Activated B cell treated with CpG ODN at 0.5 μM for 24 hours (primary cell): ENCODE measurements around the gene NPAS1. TPM values are rescaled to one million over a fixed set of nuclear protein-coding genes. Genes with fewer than 3 reads are reported as not detected.
"Not testable (repeated sequence)": the region's sequence is repeated elsewhere in the genome, so short reads cannot be mapped to it uniquely, and the experiment has no call there.

Source experiments
- ATAC-seq: fragments of 200-7000 bp; cut with Tn5 transposase; one replicate; pipeline ENCODE4 v1.10.0; 2021; ENCODE audit warnings: low read depth, mild to moderate bottlenecking, moderate library complexity
- CTCF ChIA-PET: fragments of 350-600 bp; sonication (Branson Sonifier 250); formaldehyde crosslinking; loops from one replicate; lab custom pipeline; 2021; ENCODE audit warnings: antibody characterized with exemption; lab: Charles Lee
- POLR2A ChIA-PET: fragments of 350-600 bp; sonication (Branson Sonifier 250); formaldehyde crosslinking; loops from one replicate; lab custom pipeline; 2021; ENCODE audit warnings: antibody characterized with exemption; lab: Charles Lee
- DNase-seq: peaks from one replicate; pipeline ENCODE4 v3.0.0; 2022
- H3K27ac Mint-ChIP-seq: one replicate; pipeline ENCODE4 v1.8.0; 2020; ENCODE audit warnings: mixed read lengths
- H3K27me3 Mint-ChIP-seq: one replicate; pipeline ENCODE4 v1.8.0; 2021; ENCODE audit warnings: mixed read lengths
- H3K36me3 Mint-ChIP-seq: one replicate; pipeline ENCODE4 v1.8.0; 2021; ENCODE audit warnings: low read depth, mixed read lengths
- H3K4me1 Mint-ChIP-seq: one replicate; pipeline ENCODE4 v1.8.0; 2021; ENCODE audit warnings: mixed read lengths
- H3K4me3 Mint-ChIP-seq: one replicate; pipeline ENCODE4 v1.8.0; 2020; ENCODE audit warnings: mild to moderate bottlenecking, mixed read lengths
- H3K9me3 Mint-ChIP-seq: one replicate; pipeline ENCODE4 v1.8.0; 2020; ENCODE audit warnings: mixed read lengths
- CTCF ChIP-seq: fragments of 200-600 bp; IDR thresholded peaks from one replicate; pipeline ENCODE4 v1.8.0; 2022; ENCODE audit warnings: antibody characterized with exemption, mild to moderate bottlenecking
- intact Hi-C: fragments of 100-400 bp; cut with micrococcal nuclease; formaldehyde crosslinking; loops from one replicate; pipeline ENCODE4 v1.15.1; 2024
- total RNA-seq: library from RNA; stranded (reverse); gene quantifications from 2 replicates; pipeline ENCODE4 v1.2.3, GENCODE V29; 2022

Gene NPAS1
- total RNA-seq, 1 donor from 2014 or later = 0.40 TPM

DNA sequence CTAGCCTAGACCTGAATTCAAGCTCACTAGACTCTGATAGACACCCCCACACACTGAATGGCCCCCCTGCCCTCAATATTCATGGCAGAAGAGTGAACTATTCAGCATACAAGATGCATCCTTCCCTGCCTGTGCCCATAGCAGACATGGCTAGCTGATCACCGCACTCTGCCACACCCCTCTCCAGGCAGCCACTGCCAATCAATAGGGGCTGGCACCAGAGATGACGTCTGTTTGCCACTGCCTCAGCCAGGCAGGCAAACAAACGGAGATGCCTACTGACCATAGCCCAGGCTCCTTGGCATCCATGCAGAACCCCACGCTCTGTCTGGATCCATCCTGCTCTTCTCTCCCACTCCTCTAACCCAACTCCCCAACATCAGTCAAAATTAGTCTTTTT is 13.8 kb upstream of the NPAS1 start:
- Mint-ChIP-seq H3K36me3 (peaks cover 10% of the 10 kb centered on the region), H3K27ac (no peak overlapping the region), H3K27me3 (no peaks in the 10 kb centered on the region), H3K4me3 (no peak overlapping the region), H3K9me3 (peaks cover 2% of the 10 kb centered on the region), H3K4me1 (no peaks in the 10 kb centered on the region)
- ATAC-seq (no peak), DNase-seq (no peak)
- no peak for TF ChIP-seq CTCF
- ChIA-PET CTCF (no interaction called here), POLR2A (no interaction called here)
- intact Hi-C loops = no loop called here

DNA sequence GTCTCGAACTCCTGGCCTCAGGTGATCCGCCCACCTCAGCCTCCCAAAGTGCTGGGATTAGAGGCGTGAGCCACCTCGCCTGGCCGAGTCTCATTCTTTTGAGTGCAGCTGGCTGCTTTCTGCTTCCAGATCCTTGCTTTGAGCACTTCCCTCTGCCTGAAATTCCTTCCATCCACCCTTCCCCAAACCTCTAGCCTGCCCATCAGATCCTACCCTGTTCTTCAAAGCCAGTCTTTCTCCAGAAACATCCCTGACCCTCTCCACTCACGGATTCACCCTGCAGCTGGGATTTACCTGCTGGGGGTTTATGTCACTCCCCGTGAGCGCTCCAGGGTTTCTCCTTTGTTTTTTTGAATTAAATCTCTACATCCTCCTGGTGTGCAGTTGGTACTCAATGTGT is 13.1 kb upstream of the NPAS1 start:
- Mint-ChIP-seq H3K9me3 (peaks cover 2% of the 10 kb centered on the region), H3K4me1 (no peaks in the 10 kb centered on the region), H3K36me3 (peaks cover 4% of the 10 kb centered on the region), H3K4me3 (no peak overlapping the region), H3K27me3 (no peaks in the 10 kb centered on the region), H3K27ac (no peak overlapping the region)
- ChIA-PET POLR2A (no interaction called here), CTCF (no interaction called here)
- no peak for TF ChIP-seq CTCF
- intact Hi-C loops = no loop called here
- ATAC-seq (no peak), DNase-seq (no peak)

- H3K4me1 Mint-ChIP-seq, H3K36me3 Mint-ChIP-seq, H3K4me3 Mint-ChIP-seq, CTCF ChIA-PET, H3K9me3 Mint-ChIP-seq, H3K27ac Mint-ChIP-seq, POLR2A ChIA-PET, ATAC-seq, DNase-seq, H3K27me3 Mint-ChIP-seq: not testable (repeated sequence)
- intact Hi-C loops = loop anchor here (5.0 kb wide), 1 partner anchor 153 kb away; no protein-coding TSS in a partner anchor
Observed at GRCh38 chr19:47010549-47010948, 9.1 kb upstream of the NPAS1 start.

GRCh38 chr19:47012617-47013016 is 7.0 kb upstream of the NPAS1 start:
- ATAC-seq = no peak
- H3K4me3 Mint-ChIP-seq = no peak overlapping the region
- ChIA-PET CTCF (interaction anchor here (0.6 to 2.6 kb wide), 28 partner anchors 10 to 424 kb away, joined by 3 to 26 read pairs (median 4); no protein-coding TSS in a partner anchor), POLR2A (interaction anchor here (0.6 to 1.9 kb wide), 3 partner anchors 101 to 1171 kb away, joined by 3 to 6 read pairs (median 4); partner anchors contain the start of gene ZC3H4)
- H3K27ac Mint-ChIP-seq = no peak overlapping the region
- no peaks in the 10 kb centered on the region for H3K9me3 Mint-ChIP-seq
- no peaks in the 10 kb centered on the region for H3K36me3 Mint-ChIP-seq
- H3K4me1 Mint-ChIP-seq = peaks cover 8% of the 10 kb centered on the region
- no peak for TF ChIP-seq CTCF
- DNase-seq = no peak
- H3K27me3 Mint-ChIP-seq = peaks cover 7% of the 10 kb centered on the region
- intact Hi-C loops = loop anchor here (1.0 to 5.0 kb wide), 4 partner anchors 20 to 235 kb away; no protein-coding TSS in a partner anchor

DNA sequence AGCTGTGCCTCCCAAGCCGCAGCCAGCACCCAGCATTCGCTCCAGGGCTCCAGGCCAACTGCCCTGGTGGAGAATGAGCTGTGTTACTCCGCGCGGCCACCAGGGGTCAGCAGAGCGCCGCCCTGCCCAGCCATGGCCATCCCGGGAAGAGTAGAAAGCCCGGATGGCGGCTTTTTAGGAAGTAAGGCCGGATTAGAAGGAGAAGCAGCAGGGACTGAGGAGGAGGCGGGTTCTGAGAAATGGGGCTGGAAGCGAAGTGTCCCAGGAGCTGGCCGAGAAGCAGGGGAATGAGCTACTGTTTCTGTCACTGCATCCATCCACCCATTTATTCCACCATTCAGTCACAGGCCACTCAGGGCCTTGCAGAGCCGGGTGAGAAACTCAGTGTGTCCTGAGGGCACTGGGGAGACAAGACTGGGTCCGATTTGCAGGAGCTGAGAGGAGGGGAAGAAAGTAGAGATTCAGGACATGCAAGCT is 6.6 kb upstream of the NPAS1 start:
- no peaks in the 10 kb centered on the region for H3K36me3 Mint-ChIP-seq
- ATAC-seq (peak; percentile 82), DNase-seq (peak; percentile 69)
- H3K9me3 Mint-ChIP-seq = no peaks in the 10 kb centered on the region
- no peak overlapping the region for H3K4me3 Mint-ChIP-seq
- intact Hi-C loops = loop anchor here (1.0 to 5.0 kb wide), 4 partner anchors 19 to 234 kb away; no protein-coding TSS in a partner anchor
- POLR2A ChIA-PET = interaction anchor here (0.5 to 1.9 kb wide), 4 partner anchors 100 to 1170 kb away, joined by 3 to 6 read pairs (median 4); partner anchors contain the start of gene ZC3H4
- peaks cover 8% of the 10 kb centered on the region for H3K4me1 Mint-ChIP-seq
- no peak overlapping the region for H3K27ac Mint-ChIP-seq
- TF ChIP-seq CTCF = peak; percentile 99
- peaks cover 7% of the 10 kb centered on the region for H3K27me3 Mint-ChIP-seq
- CTCF ChIA-PET = interaction anchor here (0.6 to 2.6 kb wide), 31 partner anchors 10 to 424 kb away, joined by 3 to 26 read pairs (median 4); no protein-coding TSS in a partner anchor
